Measurements from ENCODE around the gene NSMCE1. TPM values are rescaled to one million over a fixed set of nuclear protein-coding genes. Genes with fewer than 3 reads are reported as not detected.

Gene NSMCE1
- total and polyA plus RNA-seq, 2 of the 8 experiments (the other 6 are each of a cell fraction or from before 2014, with no cell fraction given), result 8.1 to 16.6 TPM

DNA sequence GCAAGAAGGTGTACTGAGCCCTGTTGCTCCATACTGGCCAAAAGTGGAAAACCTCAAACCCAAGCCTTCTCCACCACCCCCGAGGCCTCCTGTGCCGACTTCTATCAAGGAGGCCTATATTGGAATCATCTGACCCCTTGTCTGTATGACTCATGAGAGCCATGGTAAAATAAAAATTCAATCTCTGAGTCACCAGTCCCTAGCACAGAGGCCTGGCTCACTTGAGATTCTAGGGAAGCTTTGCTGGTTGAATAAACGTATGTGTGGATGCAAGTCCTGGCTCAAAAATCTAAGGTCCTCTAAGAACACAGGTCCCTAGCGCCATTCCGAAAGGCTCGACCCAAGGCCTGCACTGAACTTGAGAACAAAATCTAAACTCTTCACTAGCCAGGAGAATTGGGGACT lies 15.0 kb downstream of the NSMCE1 start (continued):
- TF ChIP-seq GTF2F1 (IDR thresholded peaks at IDR 0.05; ENCODE audit: borderline replicate concordance, low read depth, low read length), result no peak

All from H1 (cell line).